ENCODE data around the gene ACTN2.

- TF ChIP-seq CTCF (conservative IDR thresholded peaks at IDR 0.05): no peak
- TF ChIP-seq ZFX (IDR thresholded peaks at IDR 0.05): no peak
These were observed 99.2 kb downstream of the ACTN2 start for GRCh38 chr1:236785477-236785876.

Measured in C4-2B (cell line).